Hematopoietic multipotent progenitor cell treated with erythropoietin and hydrocortisone succinate and interleukin-3 and kit ligand, for 8 days (in vitro differentiated cells): ENCODE data around the gene RIMS1.

Experiments used
- DNase-seq: peaks from one replicate; pipeline ENCODE4 v3.0.0-alpha.2; 2015

Gene RIMS1

GRCh38 chr6:72367439-72367838, 481.1 kb downstream of the RIMS1 start:
- no peak for DNase-seq

- DNase-seq, result no peak
These were observed 485.1 kb downstream of the RIMS1 start for GRCh38 chr6:72371473-72371872.

GRCh38 chr6:72374172-72374571, 487.8 kb downstream of the RIMS1 start:
- no peak for DNase-seq

- no peak for DNase-seq
These were observed 488.5 kb downstream of the RIMS1 start for GRCh38 chr6:72374857-72375256.

- no peak for DNase-seq
These were observed 490.4 kb downstream of the RIMS1 start for GRCh38 chr6:72376736-72377135.

GRCh38 chr6:72381076-72381475, 494.7 kb downstream of the RIMS1 start:
- DNase-seq, result no peak

GRCh38 chr6:72382602-72383529, 496.5 kb downstream of the RIMS1 start:
- DNase-seq, result no peak

- DNase-seq, result no peak
These were observed 500.0 kb downstream of the RIMS1 start for GRCh38 chr6:72386324-72386723.

- no peak for DNase-seq
These were observed 503.3 kb downstream of the RIMS1 start for GRCh38 chr6:72389698-72390097.

- DNase-seq, result no peak
These were observed 504.2 kb downstream of the RIMS1 start for GRCh38 chr6:72390548-72390947.

- no peak for DNase-seq
These were observed 515.5 kb downstream of the RIMS1 start for GRCh38 chr6:72401865-72402264.

GRCh38 chr6:72403413-72403812, 517.1 kb downstream of the RIMS1 start:
- DNase-seq, result no peak

GRCh38 chr6:72406517-72406916, 520.2 kb downstream of the RIMS1 start:
- no peak for DNase-seq

GRCh38 chr6:72410769-72411168, 524.4 kb downstream of the RIMS1 start:
- DNase-seq, result no peak

GRCh38 chr6:72411872-72412708, 525.7 kb downstream of the RIMS1 start:
- peak; percentile 73 for DNase-seq

- DNase-seq, result no peak
These were observed 526.3 kb downstream of the RIMS1 start for GRCh38 chr6:72412709-72413044.

GRCh38 chr6:72413884-72414283, 527.5 kb downstream of the RIMS1 start:
- no peak for DNase-seq

GRCh38 chr6:72414657-72415056, 528.3 kb downstream of the RIMS1 start:
- DNase-seq, result no peak

- DNase-seq, result no peak
These were observed 530.6 kb downstream of the RIMS1 start for GRCh38 chr6:72416744-72417465.

GRCh38 chr6:72417759-72418158, 531.4 kb downstream of the RIMS1 start:
- no peak for DNase-seq

- DNase-seq, result no peak
These were observed 532.1 kb downstream of the RIMS1 start for GRCh38 chr6:72418495-72418894.

GRCh38 chr6:72419966-72420365, 533.6 kb downstream of the RIMS1 start:
- no peak for DNase-seq

- no peak for DNase-seq
These were observed 534.1 kb downstream of the RIMS1 start for GRCh38 chr6:72420409-72420808.
